ENCODE results near the gene TSC2. TPM values are rescaled to one million over a fixed set of nuclear protein-coding genes. Genes with fewer than 3 reads are reported as not detected.

TSC2 gene
- total and polyA plus RNA-seq, 5 donors from 2014 or later, result 22.7 to 133 (median 26.6) TPM

- Mint-ChIP-seq H3K36me3 (no peaks in the 10 kb centered on the region), H3K4me1 (peaks cover 0 to 25% (median 6%) of the 10 kb centered on the region in 4 donors), H3K27me3 (peaks cover 51% of the 10 kb centered on the region), H3K9me3 (no peaks in the 10 kb centered on the region), H3K27ac (peak overlapping the region in 1 of 3 donors; percentile 62), H3K4me3 (peak overlapping the region in 2 of 4 donors; percentile 22 to 52)
- Histone ChIP-seq H3K27ac (ENCODE audit: insufficient read depth, low read length, poor library complexity, severe bottlenecking) (no peak overlapping the region), H3K27me3 (ENCODE audit: control insufficient read depth, insufficient read depth, low read length) (no peaks in the 10 kb centered on the region), H3K36me3 (ENCODE audit: control insufficient read depth, insufficient read depth, low read length) (no peaks in the 10 kb centered on the region), H3K9me3 (ENCODE audit: control insufficient read depth in 2 of 2, low read length in 2 of 2) (no peaks in the 10 kb centered on the region), H3K4me1 (ENCODE audit: control insufficient read depth, insufficient read depth, low read length, poor library complexity, severe bottlenecking) (peaks cover 42% of the 10 kb centered on the region), H3K4me3 (ENCODE audit: low read depth, low read length) (no peak overlapping the region)
- no peak for ATAC-seq (ENCODE audit: low read depth in 2 of 2)
- no peak for DNase-seq
These were observed 23.8 kb upstream of the TSC2 start for GRCh38 chr16:2024032-2024420.

- H3K27ac ChIP-seq (ENCODE audit: insufficient read depth, low read length, poor library complexity, severe bottlenecking), result no peak overlapping the region
- Mint-ChIP-seq H3K4me1 (peaks cover 0 to 25% (median 6%) of the 10 kb centered on the region in 4 donors), H3K27me3 (peaks cover 50% of the 10 kb centered on the region), H3K4me3 (peak overlapping the region in 1 of 4 donors; percentile 57), H3K9me3 (no peaks in the 10 kb centered on the region), H3K36me3 (no peaks in the 10 kb centered on the region), H3K27ac (no peak overlapping the region)
- H3K9me3 ChIP-seq (ENCODE audit: control insufficient read depth in 2 of 2, low read length in 2 of 2), result no peaks in the 10 kb centered on the region
- no peaks in the 10 kb centered on the region for H3K27me3 ChIP-seq (ENCODE audit: control insufficient read depth, insufficient read depth, low read length)
- DNase-seq (no peak), ATAC-seq (ENCODE audit: low read depth in 2 of 2) (no peak)
- no peaks in the 10 kb centered on the region for H3K36me3 ChIP-seq (ENCODE audit: control insufficient read depth, insufficient read depth, low read length)
- no peak overlapping the region for H3K4me3 ChIP-seq (ENCODE audit: low read depth, low read length)
- peaks cover 33% of the 10 kb centered on the region for H3K4me1 ChIP-seq (ENCODE audit: control insufficient read depth, insufficient read depth, low read length, poor library complexity, severe bottlenecking)
These were observed 22.5 kb upstream of the TSC2 start for GRCh38 chr16:2025251-2025650.

GRCh38 chr16:2025878-2026460, 21.8 kb upstream of the TSC2 start:
- no peaks in the 10 kb centered on the region for H3K9me3 Mint-ChIP-seq
- no peaks in the 10 kb centered on the region for H3K36me3 ChIP-seq (ENCODE audit: control insufficient read depth, insufficient read depth, low read length)
- H3K27me3 ChIP-seq (ENCODE audit: control insufficient read depth, insufficient read depth, low read length), result no peaks in the 10 kb centered on the region
- H3K4me3 ChIP-seq (ENCODE audit: low read depth, low read length), result no peak overlapping the region
- peaks cover 29% of the 10 kb centered on the region for H3K4me1 ChIP-seq (ENCODE audit: control insufficient read depth, insufficient read depth, low read length, poor library complexity, severe bottlenecking)
- no peaks in the 10 kb centered on the region for H3K9me3 ChIP-seq (ENCODE audit: control insufficient read depth in 2 of 2, low read length in 2 of 2)
- DNase-seq, result no peak
- H3K27ac Mint-ChIP-seq, result peak overlapping the region in 1 of 3 donors; percentile 56
- no peaks in the 10 kb centered on the region for H3K36me3 Mint-ChIP-seq
- peak overlapping the region in 3 of 4 donors; percentile 43 to 61 (median 57) for H3K4me3 Mint-ChIP-seq
- no peak for ATAC-seq (ENCODE audit: low read depth in 2 of 2)
- no peak overlapping the region for H3K27ac ChIP-seq (ENCODE audit: insufficient read depth, low read length, poor library complexity, severe bottlenecking)
- H3K27me3 Mint-ChIP-seq, result peaks cover 44% of the 10 kb centered on the region
- H3K4me1 Mint-ChIP-seq, result peaks cover 0 to 23% (median 6%) of the 10 kb centered on the region in 4 donors

- Histone ChIP-seq H3K27ac (ENCODE audit: insufficient read depth, low read length, poor library complexity, severe bottlenecking) (no peak within 1 kb of the TSS), H3K36me3 (ENCODE audit: control insufficient read depth, insufficient read depth, low read length) (no peaks in the 10 kb centered on the region), H3K4me3 (ENCODE audit: low read depth, low read length) (no peak within 1 kb of the TSS), H3K4me1 (ENCODE audit: control insufficient read depth, insufficient read depth, low read length, poor library complexity, severe bottlenecking) (peaks cover 29% of the 10 kb centered on the region), H3K9me3 (ENCODE audit: control insufficient read depth in 2 of 2, low read length in 2 of 2) (no peaks in the 10 kb centered on the region), H3K27me3 (ENCODE audit: control insufficient read depth, insufficient read depth, low read length) (no peaks in the 10 kb centered on the region)
- H3K4me3 Mint-ChIP-seq, result peak within 1 kb of the TSS; percentile 69 to 84 (median 83)
- H3K36me3 Mint-ChIP-seq, result no peaks in the 10 kb centered on the region
- H3K4me1 Mint-ChIP-seq, result peaks cover 0 to 23% (median 6%) of the 10 kb centered on the region in 4 donors
- no peaks in the 10 kb centered on the region for H3K9me3 Mint-ChIP-seq
- peak within 1 kb of the TSS in 2 of 3 donors; percentile 31 to 56 for H3K27ac Mint-ChIP-seq
- H3K27me3 Mint-ChIP-seq, result peaks cover 38% of the 10 kb centered on the region
- DNase-seq (peak in 1 of 3 donors; percentile 27), ATAC-seq (ENCODE audit: low read depth in 2 of 2) (peak in 1 of 2 donors; percentile 20)
These were observed 21.2 kb upstream of the TSC2 start, which contains the start of gene NHERF2 for GRCh38 chr16:2026461-2027023. Gene NHERF2, plus strand, starts transcription at chr16:2026902. Its CDS starts 104 bp downstream, at chr16:2027006.

- Mint-ChIP-seq H3K27me3 (peaks cover 32% of the 10 kb centered on the region), H3K36me3 (no peaks in the 10 kb centered on the region), H3K9me3 (no peaks in the 10 kb centered on the region), H3K27ac (peak overlapping the region in 1 of 3 donors; percentile 31), H3K4me3 (peak overlapping the region; percentile 69 to 84 (median 83)), H3K4me1 (peaks cover 0 to 23% (median 6%) of the 10 kb centered on the region in 4 donors)
- peak; percentile 6 to 7 for ATAC-seq (ENCODE audit: low read depth in 2 of 2)
- Histone ChIP-seq H3K4me3 (ENCODE audit: low read depth, low read length) (no peak overlapping the region), H3K9me3 (ENCODE audit: control insufficient read depth in 2 of 2, low read length in 2 of 2) (no peaks in the 10 kb centered on the region), H3K27me3 (ENCODE audit: control insufficient read depth, insufficient read depth, low read length) (no peaks in the 10 kb centered on the region), H3K4me1 (ENCODE audit: control insufficient read depth, insufficient read depth, low read length, poor library complexity, severe bottlenecking) (peaks cover 29% of the 10 kb centered on the region), H3K36me3 (ENCODE audit: control insufficient read depth, insufficient read depth, low read length) (no peaks in the 10 kb centered on the region), H3K27ac (ENCODE audit: insufficient read depth, low read length, poor library complexity, severe bottlenecking) (no peak overlapping the region)
- DNase-seq, result no peak
These were observed 20.5 kb upstream of the TSC2 start for GRCh38 chr16:2027024-2028010.

- peak overlapping the region in 1 of 3 donors; percentile 42 for H3K27ac Mint-ChIP-seq
- H3K27me3 Mint-ChIP-seq, result peaks cover 24% of the 10 kb centered on the region
- Histone ChIP-seq H3K4me1 (ENCODE audit: control insufficient read depth, insufficient read depth, low read length, poor library complexity, severe bottlenecking) (peaks cover 22% of the 10 kb centered on the region), H3K36me3 (ENCODE audit: control insufficient read depth, insufficient read depth, low read length) (no peaks in the 10 kb centered on the region), H3K4me3 (ENCODE audit: low read depth, low read length) (no peak overlapping the region), H3K27me3 (ENCODE audit: control insufficient read depth, insufficient read depth, low read length) (no peaks in the 10 kb centered on the region), H3K9me3 (ENCODE audit: control insufficient read depth in 2 of 2, low read length in 2 of 2) (no peaks in the 10 kb centered on the region), H3K27ac (ENCODE audit: insufficient read depth, low read length, poor library complexity, severe bottlenecking) (no peak overlapping the region)
- H3K9me3 Mint-ChIP-seq, result no peaks in the 10 kb centered on the region
- DNase-seq, result no peak
- no peak for ATAC-seq (ENCODE audit: low read depth in 2 of 2)
- H3K36me3 Mint-ChIP-seq, result no peaks in the 10 kb centered on the region
- peaks cover 0 to 17% (median 3%) of the 10 kb centered on the region in 4 donors for H3K4me1 Mint-ChIP-seq
- peak overlapping the region; percentile 4 to 82 (median 66) for H3K4me3 Mint-ChIP-seq
These were observed 19.6 kb upstream of the TSC2 start for GRCh38 chr16:2028146-2028545.

- no peak overlapping the region for H3K27ac ChIP-seq (ENCODE audit: insufficient read depth, low read length, poor library complexity, severe bottlenecking)
- peaks cover 17% of the 10 kb centered on the region for H3K4me1 ChIP-seq (ENCODE audit: control insufficient read depth, insufficient read depth, low read length, poor library complexity, severe bottlenecking)
- H3K36me3 ChIP-seq (ENCODE audit: control insufficient read depth, insufficient read depth, low read length), result no peaks in the 10 kb centered on the region
- DNase-seq (no peak), ATAC-seq (ENCODE audit: low read depth in 2 of 2) (no peak)
- no peak overlapping the region for H3K4me3 ChIP-seq (ENCODE audit: low read depth, low read length)
- no peak overlapping the region for H3K4me3 Mint-ChIP-seq
- no peaks in the 10 kb centered on the region for H3K36me3 Mint-ChIP-seq
- no peaks in the 10 kb centered on the region for H3K9me3 Mint-ChIP-seq
- H3K9me3 ChIP-seq (ENCODE audit: control insufficient read depth in 2 of 2, low read length in 2 of 2), result no peaks in the 10 kb centered on the region
- no peak overlapping the region for H3K27ac Mint-ChIP-seq
- peaks cover 0 to 13% (median 2%) of the 10 kb centered on the region in 4 donors for H3K4me1 Mint-ChIP-seq
- no peaks in the 10 kb centered on the region for H3K27me3 ChIP-seq (ENCODE audit: control insufficient read depth, insufficient read depth, low read length)
- peaks cover 21% of the 10 kb centered on the region for H3K27me3 Mint-ChIP-seq
These were observed 19.1 kb upstream of the TSC2 start for GRCh38 chr16:2028620-2029220.
